SK-N-SH (cell line): ENCODE measurements around the gene EFHC1. TPM values are rescaled to one million over a fixed set of nuclear protein-coding genes. Genes with fewer than 3 reads are reported as not detected.

Source experiments
- CTCF ChIA-PET: fragments of 300-600, 350-600 bp; formaldehyde crosslinking; extraction: SDS; loops from one replicate; lab custom pipeline; 2021; lab: Yijun Ruan, JAX
- POLR2A ChIA-PET: fragments of 350-600 bp; sonication (Branson Sonifier 250); formaldehyde crosslinking; extraction: SDS; loops from one replicate; lab custom pipeline; 2020; ENCODE audit warnings: antibody characterized with exemption, inconsistent platforms; lab: Yijun Ruan, JAX
- DNase-seq: peaks from one replicate; pipeline ENCODE4 v3.0.0; 2012
- H2AFZ ChIP-seq: fragments of 200-600 bp; sonication (generic); 2 replicates; pipeline ENCODE4 v1.8.1; 2016; ENCODE audit warnings: antibody characterized with exemption, mild to moderate bottlenecking, low read depth
- H3F3A ChIP-seq: fragments of 200-600 bp; sonication (generic); replicated peaks from 2 replicates; pipeline ENCODE3; 2016; ENCODE audit warnings: antibody characterized with exemption, mild to moderate bottlenecking; ENCODE audit not compliant: insufficient read depth
- H3K27ac ChIP-seq, 2 experiments: fragments of 200-500 bp in 1 of 2; fragments of 200-600 bp in 1 of 2; sonication (Bioruptor generic) in 1 of 2; sonication (generic), shearing (Covaris generic) in 1 of 2; 2 replicates each; pipeline versions ENCODE4 v1.5.1 to v1.6.1; 2014 to 2016; ENCODE audit warnings: low read depth in 2 of 2, inconsistent platforms in 1 of 2, low read length in 1 of 2, mild to moderate bottlenecking in 1 of 2, mixed read lengths in 1 of 2
- H3K27me3 ChIP-seq: fragments of 200-600 bp; sonication (generic), shearing (Covaris generic); 2 replicates; pipeline ENCODE4 v1.6.1; 2016; ENCODE audit warnings: mixed run types; ENCODE audit not compliant: insufficient read depth
- H3K36me3 ChIP-seq, 2 experiments: fragments of 200-500 bp in 1 of 2; fragments of 200-600 bp in 1 of 2; sonication (Bioruptor generic) in 1 of 2; sonication (generic) in 1 of 2; replicated peaks in 1 of 2; 2 replicates each; pipeline versions ENCODE3 to v1.5.1; 2014 to 2016; ENCODE audit warnings: low read length in 1 of 2, mild to moderate bottlenecking in 1 of 2; ENCODE audit not compliant: insufficient read depth in 2 of 2, control insufficient read depth in 1 of 2
- H3K4me1 ChIP-seq, 2 experiments: fragments of 200-500 bp in 1 of 2; fragments of 200-600 bp in 1 of 2; sonication (Bioruptor generic) in 1 of 2; sonication (generic), shearing (Covaris generic) in 1 of 2; 2 replicates each; pipeline versions ENCODE4 v1.5.1 to v1.6.1; 2014 to 2016; ENCODE audit warnings: low read depth in 1 of 2, low read length in 1 of 2, mixed run types in 1 of 2; ENCODE audit not compliant: insufficient read depth in 2 of 2, control insufficient read depth in 1 of 2
- H3K4me2 ChIP-seq: fragments of 200-600 bp; sonication (generic), shearing (Covaris generic); 2 replicates; pipeline ENCODE4 v1.6.1; 2017; ENCODE audit warnings: mixed run types
- H3K4me3 ChIP-seq, 2 experiments: fragments of 200-500 bp in 1 of 2; fragments of 200-600 bp in 1 of 2; sonication (Bioruptor generic) in 1 of 2; sonication (generic), shearing (Covaris generic) in 1 of 2; 2 replicates each; pipeline versions ENCODE4 v1.5.1 to v1.8.1; 2014 to 2016; ENCODE audit warnings: low read depth in 2 of 2, inconsistent platforms in 1 of 2, low read length in 1 of 2, mild to moderate bottlenecking in 1 of 2, mixed read lengths in 1 of 2, moderate library complexity in 1 of 2
- H3K79me2 ChIP-seq: fragments of 200-600 bp; sonication (generic); 2 replicates; pipeline ENCODE4 v1.8.1; 2017; ENCODE audit warnings: mild to moderate bottlenecking; ENCODE audit not compliant: insufficient read depth
- H3K9ac ChIP-seq: fragments of 200-600 bp; sonication (generic); 2 replicates; pipeline ENCODE4 v1.6.1; 2017; ENCODE audit warnings: mixed run types
- H3K9me2 ChIP-seq: fragments of 200-600 bp; sonication (generic); 2 replicates; pipeline ENCODE4 v1.6.1; 2017; ENCODE audit warnings: mixed run types
- H3K9me3 ChIP-seq: fragments of 200-600 bp; sonication (generic); 2 replicates; pipeline ENCODE4 v1.6.1; 2017; ENCODE audit warnings: mixed run types, mild to moderate bottlenecking, moderate library complexity
- H4K20me1 ChIP-seq: fragments of 200-600 bp; sonication (generic); 2 replicates; pipeline ENCODE4 v1.6.1; 2017; ENCODE audit warnings: mild to moderate bottlenecking, mixed run types; ENCODE audit not compliant: insufficient read depth
- ELF1 ChIP-seq: IDR thresholded peaks from 2 replicates; pipeline ENCODE4 v1.4.0; 2012
- FOXM1 ChIP-seq: IDR thresholded peaks from 2 replicates; pipeline ENCODE4 v1.4.0; 2012; ENCODE audit warnings: low read depth, mild to moderate bottlenecking
- GABPA ChIP-seq: IDR thresholded peaks from 2 replicates; pipeline ENCODE4 v1.4.0; 2012; ENCODE audit warnings: low read depth, mild to moderate bottlenecking
- JUND ChIP-seq: IDR thresholded peaks from 2 replicates; pipeline ENCODE4 v1.4.0; 2012
- MXI1 ChIP-seq: IDR thresholded peaks from 2 replicates; pipeline ENCODE4 v1.6.1; 2012; ENCODE audit warnings: mild to moderate bottlenecking, low read depth, low read length, improper control_type of control experiment
- NFIC ChIP-seq: IDR thresholded peaks from 2 replicates; pipeline ENCODE4 v1.4.0; 2012; ENCODE audit warnings: borderline replicate concordance
- NRF1 ChIP-seq: IDR thresholded peaks from 2 replicates; pipeline ENCODE4 v1.6.1; 2012; ENCODE audit warnings: low read depth, mild to moderate bottlenecking, low read length
- POLR2AphosphoS5 ChIP-seq: IDR thresholded peaks from 2 replicates; pipeline ENCODE4 v1.6.1; 2012; ENCODE audit warnings: low read depth, low read length
- RAD21 ChIP-seq: IDR thresholded peaks from 2 replicates; pipeline ENCODE4 v1.6.1; 2012; ENCODE audit warnings: mild to moderate bottlenecking, low read length
- RCOR1 ChIP-seq: fragments of 150-350 bp; IDR thresholded peaks from 2 replicates; pipeline ENCODE4 v1.6.1; 2017; ENCODE audit warnings: antibody characterized with exemption, low read length
- RFX5 ChIP-seq: IDR thresholded peaks from 2 replicates; pipeline ENCODE4 v1.6.1; 2012; ENCODE audit warnings: mild to moderate bottlenecking, improper control_type of control experiment, low read length
- SIN3A ChIP-seq: IDR thresholded peaks from 2 replicates; pipeline ENCODE4 v1.6.1; 2012; ENCODE audit warnings: low read depth, mild to moderate bottlenecking, low read length, moderate library complexity, borderline replicate concordance
- SMC3 ChIP-seq: IDR thresholded peaks from 2 replicates; pipeline ENCODE4 v1.6.1; 2012; ENCODE audit warnings: low read depth, low read length, improper control_type of control experiment
- TCF12 ChIP-seq: IDR thresholded peaks from 2 replicates; pipeline ENCODE4 v1.4.0; 2012
- WGBS: methylation state at CpG from one replicate; pipeline ENCODE4 v1.1.6; 2017; ENCODE audit warnings: low lambda C conversion rate; 5-methylcytosine and 5-hydroxymethylcytosine counted together
- polyA plus RNA-seq, 3 experiments: library from polyadenylated mRNA; depleted of rRNA; stranded (reverse); fragments of >200 nt; gene quantifications; 2 replicates each; pipeline ENCODE4 v1.2.3, GENCODE V29; 2012
- TF ChIP-seq, protein P1 (sequence below): fragments of 200-600 bp; sonication (generic); IDR thresholded peaks from 2 replicates; pipeline ENCODE4 v1.6.1; 2017; ENCODE audit warnings: antibody characterized with exemption, mild to moderate bottlenecking, moderate library complexity
- TF ChIP-seq, protein P2 (sequence below): IDR thresholded peaks from 2 replicates; pipeline ENCODE4 v1.4.0; 2012; ENCODE audit warnings: low read depth, borderline replicate concordance
- TF ChIP-seq, protein P3 (sequence below): IDR thresholded peaks from 2 replicates; pipeline ENCODE4; 2012
- TF ChIP-seq, protein P4 (sequence below): IDR thresholded peaks from 2 replicates; pipeline ENCODE4 v1.4.0; 2012; ENCODE audit warnings: low read depth, borderline replicate concordance
- TF ChIP-seq, protein P5 (sequence below): fragments of 150-350 bp; IDR thresholded peaks from 2 replicates; pipeline ENCODE4 v1.6.1; 2016; ENCODE audit warnings: mild to moderate bottlenecking, low read depth, low read length
- TF ChIP-seq, protein P6 (sequence below): IDR thresholded peaks from 2 replicates; pipeline ENCODE4 v1.4.0; 2012; ENCODE audit warnings: low read depth

Gene EFHC1
- polyA plus RNA-seq, 1 of the 3 experiments (the other 2 are of a cell fraction): 39.4 TPM

DNA sequence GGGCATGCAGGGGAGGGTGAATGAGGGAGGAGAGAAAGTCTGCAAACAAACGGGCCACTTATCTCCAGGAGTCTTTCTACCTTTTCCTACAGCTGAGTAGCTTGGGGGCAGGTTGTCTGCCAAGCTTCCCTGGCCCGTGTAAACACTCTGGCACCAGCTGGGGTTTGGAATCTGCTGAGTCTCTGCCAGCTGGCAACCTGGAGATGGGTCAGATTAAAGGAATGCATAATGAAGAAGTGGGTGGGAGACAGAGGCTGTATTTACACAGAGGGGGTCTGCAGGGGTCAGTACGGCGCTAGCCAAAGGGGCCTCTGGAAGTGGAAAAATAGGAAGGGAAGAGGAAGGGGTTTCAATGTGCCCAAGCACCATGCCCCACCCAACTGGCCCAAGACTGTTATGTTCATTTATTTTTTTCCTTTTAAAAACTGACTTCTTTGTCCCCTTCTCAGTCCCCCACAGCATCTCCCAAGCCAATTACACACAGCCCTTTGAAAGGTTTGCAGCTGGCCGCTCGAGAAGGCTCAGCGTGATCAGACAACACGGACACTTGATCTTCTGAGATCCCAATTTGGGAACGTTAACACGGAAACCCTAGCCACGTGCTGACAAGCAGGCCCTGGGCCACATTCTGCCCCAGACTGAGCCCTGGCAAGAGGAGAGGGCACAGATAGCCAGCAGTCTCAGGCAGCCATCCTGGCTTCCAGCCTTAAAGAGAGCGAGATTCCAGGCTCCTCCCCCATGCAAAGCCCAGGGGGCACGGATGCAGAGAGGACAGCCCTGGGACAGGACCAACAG is 131.5 kb downstream of the EFHC1 start (continued):
- TF ChIP-seq, protein P1, sequence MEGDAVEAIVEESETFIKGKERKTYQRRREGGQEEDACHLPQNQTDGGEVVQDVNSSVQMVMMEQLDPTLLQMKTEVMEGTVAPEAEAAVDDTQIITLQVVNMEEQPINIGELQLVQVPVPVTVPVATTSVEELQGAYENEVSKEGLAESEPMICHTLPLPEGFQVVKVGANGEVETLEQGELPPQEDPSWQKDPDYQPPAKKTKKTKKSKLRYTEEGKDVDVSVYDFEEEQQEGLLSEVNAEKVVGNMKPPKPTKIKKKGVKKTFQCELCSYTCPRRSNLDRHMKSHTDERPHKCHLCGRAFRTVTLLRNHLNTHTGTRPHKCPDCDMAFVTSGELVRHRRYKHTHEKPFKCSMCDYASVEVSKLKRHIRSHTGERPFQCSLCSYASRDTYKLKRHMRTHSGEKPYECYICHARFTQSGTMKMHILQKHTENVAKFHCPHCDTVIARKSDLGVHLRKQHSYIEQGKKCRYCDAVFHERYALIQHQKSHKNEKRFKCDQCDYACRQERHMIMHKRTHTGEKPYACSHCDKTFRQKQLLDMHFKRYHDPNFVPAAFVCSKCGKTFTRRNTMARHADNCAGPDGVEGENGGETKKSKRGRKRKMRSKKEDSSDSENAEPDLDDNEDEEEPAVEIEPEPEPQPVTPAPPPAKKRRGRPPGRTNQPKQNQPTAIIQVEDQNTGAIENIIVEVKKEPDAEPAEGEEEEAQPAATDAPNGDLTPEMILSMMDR: peak; percentile 28; the same call in 1 of the 2 replicates
- peak; percentile 82 for TF ChIP-seq JUND
- peak; percentile 25; the same call in 1 of the 2 replicates for TF ChIP-seq SMC3
- peak; percentile 54 for TF ChIP-seq RAD21
- TF ChIP-seq SIN3A: peak; percentile 91

DNA sequence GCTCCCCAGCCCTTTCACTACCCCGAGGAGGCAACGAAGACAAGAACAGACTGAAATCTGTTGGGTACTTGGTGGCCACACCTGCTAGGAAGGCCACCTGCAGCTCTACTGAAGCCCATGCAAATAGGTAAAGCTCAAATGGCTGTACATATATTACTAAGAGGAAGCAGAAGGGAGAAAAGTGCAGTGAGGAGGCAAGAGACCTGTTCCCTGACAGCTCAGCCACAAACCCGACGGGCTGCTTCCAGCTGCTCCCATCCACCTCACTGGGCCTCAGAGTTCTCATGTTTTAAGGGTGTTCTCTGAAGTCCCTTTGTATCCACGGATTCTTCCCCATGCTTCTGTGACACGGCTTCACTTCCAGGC is 132.1 kb downstream of the EFHC1 start:
- ChIA-PET POLR2A (interaction anchor here (1.1 kb wide), 1 partner anchor 24 kb away, joined by 3 read pairs; the partner anchor contains the start of gene TRAM2), CTCF (interaction anchor here (1.0 to 2.9 kb wide), 8 partner anchors 12 to 136 kb away, joined by 3 to 15 read pairs (median 4); no protein-coding TSS in a partner anchor)
- no peak for DNase-seq

More for the DNA sequence above, 132.1 kb downstream of the EFHC1 start:
- Histone ChIP-seq H3F3A (peaks cover 57% of the 10 kb centered on the region), H3K79me2 (peaks cover 98% of the 10 kb centered on the region), H3K27me3 (no peaks in the 10 kb centered on the region), H3K36me3 (peaks cover 0 to 2% of the 10 kb centered on the region in 2 experiments), H3K4me1 (peaks cover 56 to 70% of the 10 kb centered on the region in 2 experiments), H4K20me1 (no peaks in the 10 kb centered on the region), H2AFZ (no peak overlapping the region), H3K9me2 (no peaks in the 10 kb centered on the region), H3K9me3 (no peaks in the 10 kb centered on the region), H3K9ac (peak overlapping the region; percentile 42; the same call in 1 of the 2 replicates), H3K27ac (peak overlapping the region; percentile 82 to 91), H3K4me3 (peak overlapping the region in 1 of 2 experiments; percentile 2; a peak in 1 of 4 replicates), H3K4me2 (peak overlapping the region; percentile 66)
- 79% methylated on average over 5 of the region's 6 CpGs for WGBS
- TF ChIP-seq, protein P2, sequence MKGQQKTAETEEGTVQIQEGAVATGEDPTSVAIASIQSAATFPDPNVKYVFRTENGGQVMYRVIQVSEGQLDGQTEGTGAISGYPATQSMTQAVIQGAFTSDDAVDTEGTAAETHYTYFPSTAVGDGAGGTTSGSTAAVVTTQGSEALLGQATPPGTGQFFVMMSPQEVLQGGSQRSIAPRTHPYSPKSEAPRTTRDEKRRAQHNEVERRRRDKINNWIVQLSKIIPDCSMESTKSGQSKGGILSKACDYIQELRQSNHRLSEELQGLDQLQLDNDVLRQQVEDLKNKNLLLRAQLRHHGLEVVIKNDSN: no peak
- TF ChIP-seq, protein P3, sequence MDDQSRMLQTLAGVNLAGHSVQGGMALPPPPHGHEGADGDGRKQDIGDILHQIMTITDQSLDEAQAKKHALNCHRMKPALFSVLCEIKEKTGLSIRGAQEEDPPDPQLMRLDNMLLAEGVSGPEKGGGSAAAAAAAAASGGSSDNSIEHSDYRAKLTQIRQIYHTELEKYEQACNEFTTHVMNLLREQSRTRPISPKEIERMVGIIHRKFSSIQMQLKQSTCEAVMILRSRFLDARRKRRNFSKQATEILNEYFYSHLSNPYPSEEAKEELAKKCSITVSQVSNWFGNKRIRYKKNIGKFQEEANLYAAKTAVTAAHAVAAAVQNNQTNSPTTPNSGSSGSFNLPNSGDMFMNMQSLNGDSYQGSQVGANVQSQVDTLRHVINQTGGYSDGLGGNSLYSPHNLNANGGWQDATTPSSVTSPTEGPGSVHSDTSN: no peak
- TF ChIP-seq FOXM1 (no peak), JUND (no peak), RCOR1 (no peak), TCF12 (no peak), MXI1 (no peak), NFIC (no peak), ELF1 (no peak), RFX5 (no peak), GABPA (no peak), NRF1 (no peak), SMC3 (no peak), POLR2AphosphoS5 (no peak)
- TF ChIP-seq, protein P4, sequence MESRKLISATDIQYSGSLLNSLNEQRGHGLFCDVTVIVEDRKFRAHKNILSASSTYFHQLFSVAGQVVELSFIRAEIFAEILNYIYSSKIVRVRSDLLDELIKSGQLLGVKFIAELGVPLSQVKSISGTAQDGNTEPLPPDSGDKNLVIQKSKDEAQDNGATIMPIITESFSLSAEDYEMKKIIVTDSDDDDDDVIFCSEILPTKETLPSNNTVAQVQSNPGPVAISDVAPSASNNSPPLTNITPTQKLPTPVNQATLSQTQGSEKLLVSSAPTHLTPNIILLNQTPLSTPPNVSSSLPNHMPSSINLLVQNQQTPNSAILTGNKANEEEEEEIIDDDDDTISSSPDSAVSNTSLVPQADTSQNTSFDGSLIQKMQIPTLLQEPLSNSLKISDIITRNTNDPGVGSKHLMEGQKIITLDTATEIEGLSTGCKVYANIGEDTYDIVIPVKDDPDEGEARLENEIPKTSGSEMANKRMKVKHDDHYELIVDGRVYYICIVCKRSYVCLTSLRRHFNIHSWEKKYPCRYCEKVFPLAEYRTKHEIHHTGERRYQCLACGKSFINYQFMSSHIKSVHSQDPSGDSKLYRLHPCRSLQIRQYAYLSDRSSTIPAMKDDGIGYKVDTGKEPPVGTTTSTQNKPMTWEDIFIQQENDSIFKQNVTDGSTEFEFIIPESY: no peak
- TF ChIP-seq, protein P5, sequence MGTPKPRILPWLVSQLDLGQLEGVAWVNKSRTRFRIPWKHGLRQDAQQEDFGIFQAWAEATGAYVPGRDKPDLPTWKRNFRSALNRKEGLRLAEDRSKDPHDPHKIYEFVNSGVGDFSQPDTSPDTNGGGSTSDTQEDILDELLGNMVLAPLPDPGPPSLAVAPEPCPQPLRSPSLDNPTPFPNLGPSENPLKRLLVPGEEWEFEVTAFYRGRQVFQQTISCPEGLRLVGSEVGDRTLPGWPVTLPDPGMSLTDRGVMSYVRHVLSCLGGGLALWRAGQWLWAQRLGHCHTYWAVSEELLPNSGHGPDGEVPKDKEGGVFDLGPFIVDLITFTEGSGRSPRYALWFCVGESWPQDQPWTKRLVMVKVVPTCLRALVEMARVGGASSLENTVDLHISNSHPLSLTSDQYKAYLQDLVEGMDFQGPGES: no peak
- TF ChIP-seq, protein P1: no peak
- TF ChIP-seq, protein P6, sequence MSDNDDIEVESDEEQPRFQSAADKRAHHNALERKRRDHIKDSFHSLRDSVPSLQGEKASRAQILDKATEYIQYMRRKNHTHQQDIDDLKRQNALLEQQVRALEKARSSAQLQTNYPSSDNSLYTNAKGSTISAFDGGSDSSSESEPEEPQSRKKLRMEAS: no peak
